Measurements from ENCODE around the gene UTRN.

GRCh38 chr6:144284783-144285547 is at the start of gene UTRN:
- peak; percentile 18 to 86 for TF ChIP-seq POLR2A (IDR thresholded peaks at IDR 0.05)
- peak in 1 of 6 experiments; percentile 13 for TF ChIP-seq CTCF (IDR thresholded peaks at IDR 0.05)

All from thyroid gland (tissue), 4 donors.